Naive thymus-derived CD8-positive, alpha-beta T cell (primary cell): Measurements from ENCODE around the gene EIF1. TPM values are rescaled to one million over a fixed set of nuclear protein-coding genes. Genes with fewer than 3 reads are reported as not detected.

ENCODE experiments used
- ATAC-seq, 2 donors: fragments of 150-1000 bp; cut with Tn5 transposase in 1 of 2; sonication (Bioruptor Pico), chemical (Tn5 transposase) in 1 of 2; 1 replicate in 1 of 2; 2 replicates in 1 of 2; pipeline ENCODE4 v1.10.0; 2021; ENCODE audit warnings: mild to moderate bottlenecking in 2 of 2, moderate library complexity in 2 of 2
- POLR2A ChIA-PET: fragments of 350-600 bp; sonication (Branson Sonifier 250); formaldehyde crosslinking; loops from one replicate; lab custom pipeline; 2021; ENCODE audit warnings: antibody characterized with exemption; lab: Charles Lee
- DNase-seq, 10 donors: peaks; one replicate each; pipeline versions ENCODE4 v3.0.0 to v3.0.0-alpha.2; 2020 to 2022
- H3K27ac Mint-ChIP-seq, 10 donors: one replicate each; pipeline ENCODE4 v1.8.0; 2020 to 2022; ENCODE audit warnings: mild to moderate bottlenecking in 10 of 10, mixed read lengths in 10 of 10, moderate library complexity in 4 of 10, inconsistent platforms in 1 of 10
- H3K27me3 Mint-ChIP-seq, 5 donors: one replicate each; pipeline ENCODE4 v1.8.0; 2021 to 2022; ENCODE audit warnings: mixed read lengths in 5 of 5
- H3K36me3 Mint-ChIP-seq, 3 donors: one replicate each; pipeline ENCODE4 v1.8.0; 2020 to 2022; ENCODE audit warnings: mixed read lengths in 3 of 3, mild to moderate bottlenecking in 2 of 3, inconsistent platforms in 1 of 3
- H3K4me1 Mint-ChIP-seq, 4 donors: one replicate each; pipeline ENCODE4 v1.8.0; 2021 to 2022; ENCODE audit warnings: mixed read lengths in 4 of 4
- H3K4me3 Mint-ChIP-seq, 10 donors: one replicate each; pipeline ENCODE4 v1.8.0; 2020 to 2022; ENCODE audit warnings: mild to moderate bottlenecking in 10 of 10, mixed read lengths in 10 of 10, moderate library complexity in 6 of 10, inconsistent platforms in 1 of 10
- H3K9me3 Mint-ChIP-seq, 9 donors: one replicate each; pipeline ENCODE4 v1.8.0; 2020 to 2022; ENCODE audit warnings: mixed read lengths in 9 of 9, mild to moderate bottlenecking in 3 of 9, inconsistent platforms in 1 of 9, moderate library complexity in 1 of 9
- polyA plus RNA-seq, 3 donors: library from polyadenylated mRNA; unstranded; fragments of 300-500 nt; fragmentation: Illumina TruSeq; gene quantifications; one replicate each; pipeline ENCODE4 v1.2.3, GENCODE V29; 2021
- total RNA-seq, 8 experiments: library from RNA in 2 of 8; stranded (reverse) in 2 of 8; gene quantifications; one replicate each; pipeline ENCODE4 v1.2.3 and lab custom pipeline; 2021 to 2026

The EIF1 gene
- total and polyA plus RNA-seq, 5 experiments from 2014 or later = 1,007 to 1,335 (median 1,100) TPM

DNA sequence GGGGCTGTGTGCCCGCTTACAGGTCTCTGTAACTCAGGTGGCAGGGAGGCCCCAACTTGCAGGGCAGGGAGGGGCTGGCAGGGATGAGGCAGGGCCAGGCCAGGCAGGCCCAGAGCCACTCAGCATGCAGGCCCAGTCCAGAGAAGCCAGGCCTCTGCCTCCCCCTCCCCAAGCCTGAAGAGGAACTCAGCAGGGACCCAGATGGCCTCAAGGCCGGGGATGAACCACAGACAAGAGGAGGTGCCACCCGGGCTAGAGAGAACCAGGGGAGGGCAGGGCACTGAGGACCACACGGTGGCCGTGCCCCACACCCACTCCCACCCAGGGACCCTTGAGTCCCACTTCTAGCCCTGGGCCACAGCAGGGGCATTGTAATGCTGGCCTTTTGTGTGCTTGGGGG, 29.8 kb upstream of the EIF1 start:
- Mint-ChIP-seq H3K4me3 (no peak overlapping the region), H3K27ac (peak overlapping the region in 2 of 10 donors; percentile 21 to 24), H3K27me3 (no peaks in the 10 kb centered on the region), H3K36me3 (no peaks in the 10 kb centered on the region), H3K4me1 (peaks cover 0 to 7% (median 0%) of the 10 kb centered on the region in 4 donors), H3K9me3 (no peaks in the 10 kb centered on the region)
- POLR2A ChIA-PET = interaction anchor here (0.5 kb wide), 1 partner anchor 1120 kb away, joined by 3 read pairs; no protein-coding TSS in a partner anchor
- no peak for ATAC-seq
- DNase-seq = peak in 1 of 10 donors; percentile 56

DNA sequence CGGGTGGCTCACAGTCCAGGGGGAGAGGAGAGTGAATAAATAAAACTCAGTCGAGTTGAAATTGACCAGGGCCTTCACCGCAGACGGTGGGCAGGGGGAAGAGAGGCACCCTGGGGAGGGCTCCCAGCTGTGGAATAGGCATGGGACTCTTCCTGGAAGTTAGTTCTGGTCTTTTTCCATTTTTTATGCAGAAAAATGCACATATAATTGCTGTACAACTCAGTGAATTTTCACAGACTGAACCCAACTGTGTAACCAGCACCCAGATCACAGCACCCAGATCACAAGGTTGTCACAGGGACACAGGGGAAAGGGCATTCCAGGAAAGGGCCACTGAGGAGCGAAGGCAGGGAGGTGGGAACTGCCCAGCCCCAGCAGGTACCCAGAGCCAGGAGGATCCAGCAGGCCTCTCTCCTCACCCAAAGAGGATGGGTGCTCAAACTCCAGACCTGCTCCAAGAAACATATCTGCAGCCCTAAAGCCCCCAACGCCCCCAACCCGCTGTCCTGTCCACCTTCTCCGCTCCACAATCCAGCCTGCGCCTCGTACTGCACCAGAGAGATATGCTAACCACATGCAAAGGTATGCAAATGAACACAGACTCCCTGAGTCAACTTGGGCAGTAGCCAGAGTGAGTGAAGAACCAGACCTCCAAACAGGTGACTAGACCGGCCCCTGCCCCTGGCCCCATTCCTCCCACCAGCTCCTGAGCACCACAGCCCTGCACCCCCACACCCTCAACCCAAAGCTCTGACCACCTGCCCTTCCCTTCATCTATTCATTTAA, 29.1 kb upstream of the EIF1 start:
- Mint-ChIP-seq H3K27ac (no peak overlapping the region), H3K36me3 (no peaks in the 10 kb centered on the region), H3K9me3 (no peaks in the 10 kb centered on the region), H3K4me1 (peaks cover 0 to 7% (median 1%) of the 10 kb centered on the region in 4 donors), H3K27me3 (no peaks in the 10 kb centered on the region), H3K4me3 (no peak overlapping the region)
- DNase-seq (no peak), ATAC-seq (no peak)
- POLR2A ChIA-PET = interaction anchor here (0.5 kb wide), 1 partner anchor 1121 kb away, joined by 3 read pairs; no protein-coding TSS in a partner anchor

DNA sequence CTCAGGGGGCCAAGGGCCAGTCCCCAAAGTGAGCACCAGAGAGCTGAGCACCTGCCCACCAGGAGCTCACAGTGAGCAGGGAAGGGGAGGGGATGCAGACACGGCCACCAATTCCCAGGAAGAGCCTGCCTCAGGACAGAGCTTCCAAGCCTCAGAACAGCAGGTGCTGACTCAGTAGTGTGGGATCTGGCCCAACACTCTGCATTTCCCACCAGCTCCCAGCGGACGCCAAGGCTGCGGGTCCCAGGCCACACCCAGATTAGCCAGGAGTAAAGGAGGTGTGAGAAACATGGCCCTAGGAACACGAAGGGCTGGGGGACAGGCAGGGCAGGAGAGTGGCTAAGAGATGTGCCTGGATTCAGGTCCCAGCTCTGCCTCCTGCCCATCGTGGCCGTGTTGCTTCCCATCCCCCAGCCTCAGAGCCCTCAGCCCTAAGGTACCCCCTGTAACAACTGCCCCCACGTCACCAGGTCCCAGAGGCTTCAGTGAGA, 28.4 kb upstream of the EIF1 start:
- Mint-ChIP-seq H3K36me3 (no peaks in the 10 kb centered on the region), H3K9me3 (no peaks in the 10 kb centered on the region), H3K27me3 (no peaks in the 10 kb centered on the region), H3K27ac (no peak overlapping the region), H3K4me1 (peaks cover 2 to 9% (median 4%) of the 10 kb centered on the region in 4 donors), H3K4me3 (peak overlapping the region in 1 of 10 donors; percentile 38)
- POLR2A ChIA-PET = no interaction called here
- peak in 1 of 10 donors; percentile 41 for DNase-seq
- ATAC-seq = no peak

DNA sequence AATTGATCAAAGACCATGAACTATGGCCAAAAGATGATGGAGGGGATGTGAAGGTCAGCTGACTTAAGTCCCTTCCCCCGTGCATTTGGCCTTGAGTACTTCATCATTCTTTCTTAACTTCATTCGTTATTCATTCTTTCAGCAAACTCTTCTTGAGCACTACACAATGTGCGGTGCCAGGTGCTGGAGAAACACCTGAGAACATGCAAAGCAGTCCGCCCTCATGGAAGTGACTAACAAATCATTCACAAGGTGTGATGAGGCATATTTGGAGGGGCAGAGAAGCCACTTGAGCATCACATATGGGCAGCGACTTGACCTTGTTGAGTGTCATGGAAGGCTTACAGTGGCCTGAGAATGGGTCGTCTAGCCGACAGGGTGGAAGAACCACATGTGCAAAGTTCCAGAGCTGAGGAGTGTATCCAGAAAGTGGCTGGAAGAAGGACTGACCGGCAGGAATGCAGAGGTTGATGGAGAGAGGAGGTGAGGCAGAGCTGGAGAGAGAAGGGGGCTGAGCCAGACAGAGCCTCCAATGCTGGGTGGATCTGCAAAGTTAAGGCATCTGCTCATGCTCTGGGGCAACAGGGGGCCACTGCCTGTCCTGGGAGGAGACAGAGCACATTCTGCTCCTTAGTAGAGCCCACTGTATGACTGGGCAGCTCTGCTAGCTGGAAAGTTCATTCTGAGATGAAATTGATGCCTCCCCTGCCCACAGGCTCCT, 25.1 kb upstream of the EIF1 start:
- Mint-ChIP-seq H3K27ac (peak overlapping the region in 1 of 10 donors; percentile 71), H3K27me3 (no peaks in the 10 kb centered on the region), H3K36me3 (no peaks in the 10 kb centered on the region), H3K4me1 (peaks cover 11 to 30% (median 22%) of the 10 kb centered on the region in 4 donors), H3K9me3 (no peaks in the 10 kb centered on the region), H3K4me3 (peak overlapping the region in 4 of 10 donors; percentile 40 to 70 (median 52))
- POLR2A ChIA-PET = interaction anchor here (1.0 to 8.2 kb wide), 5 partner anchors 13 to 845 kb away, joined by 3 to 181 read pairs (median 4); partner anchors contain the start of gene EIF1
- ATAC-seq (no peak), DNase-seq (peak in 1 of 10 donors; percentile 31)

DNA sequence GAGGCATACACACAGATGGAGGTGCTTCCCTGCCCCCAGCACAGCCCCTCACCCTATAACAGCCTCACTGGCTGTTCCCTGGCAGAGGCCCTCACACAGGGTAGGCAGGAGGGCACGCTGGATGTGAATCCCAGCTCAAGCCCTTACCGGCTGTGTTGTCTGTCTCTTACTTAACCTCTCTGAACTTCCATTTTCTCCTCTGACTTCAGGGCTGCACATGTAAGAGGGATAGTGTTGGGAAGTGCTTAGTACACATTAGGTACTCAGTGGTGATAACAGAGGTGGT, 24.6 kb upstream of the EIF1 start:
- POLR2A ChIA-PET = interaction anchor here (0.7 to 8.2 kb wide), 6 partner anchors 13 to 1568 kb away, joined by 3 to 181 read pairs (median 4); partner anchors contain the start of gene EIF1
- Mint-ChIP-seq H3K4me1 (peaks cover 11 to 30% (median 22%) of the 10 kb centered on the region in 4 donors), H3K27ac (peak overlapping the region in 1 of 10 donors; percentile 97), H3K27me3 (no peaks in the 10 kb centered on the region), H3K36me3 (no peaks in the 10 kb centered on the region), H3K4me3 (peak overlapping the region in 2 of 10 donors; percentile 14 to 94), H3K9me3 (no peaks in the 10 kb centered on the region)
- ATAC-seq (no peak), DNase-seq (peak in 1 of 10 donors; percentile 35)

DNA sequence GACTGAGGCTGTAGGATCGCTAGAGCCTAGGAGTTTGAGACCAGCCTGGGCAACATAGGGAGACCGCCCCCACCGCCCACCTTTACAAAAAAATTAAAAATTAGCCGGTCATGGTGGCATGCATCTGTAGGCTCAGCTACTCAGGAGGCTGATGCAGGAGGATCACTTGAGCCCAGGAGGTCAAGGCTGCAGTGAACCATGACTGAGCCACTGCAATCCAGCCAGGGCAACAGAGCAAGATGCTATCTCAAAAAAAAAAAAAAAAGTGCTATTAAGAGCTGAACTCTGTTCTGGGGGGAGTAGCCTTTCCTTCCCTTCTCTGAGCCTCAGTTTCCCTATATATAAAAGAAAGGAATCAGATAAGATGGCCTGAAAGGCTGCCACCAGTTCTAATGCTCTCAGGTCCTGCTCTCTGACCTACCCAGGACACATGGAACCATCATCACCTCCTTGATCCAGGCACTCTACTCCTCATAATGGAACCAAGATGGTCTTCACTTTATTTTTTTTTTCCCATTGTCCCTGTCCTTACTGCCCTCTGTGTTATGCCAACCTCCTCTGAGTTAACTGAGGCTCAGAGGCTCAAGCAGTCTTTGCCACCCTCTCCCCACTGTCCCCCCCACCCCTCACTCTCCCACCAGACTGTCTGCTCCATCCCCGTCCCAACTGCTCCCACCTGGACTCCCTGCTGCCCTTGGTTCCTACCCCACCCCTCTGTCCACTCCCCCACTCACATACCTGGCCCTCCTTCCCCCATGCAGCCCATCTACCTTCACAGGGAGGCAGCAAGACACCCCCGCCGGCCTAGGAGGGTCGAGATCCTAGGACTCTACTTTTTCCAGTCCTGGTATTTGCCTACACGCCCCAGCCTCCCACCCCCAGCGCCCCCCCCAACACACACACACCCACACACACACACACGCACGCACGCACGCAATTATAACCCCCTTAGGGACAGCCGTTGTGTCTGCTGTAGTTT, 23.8 kb upstream of the EIF1 start:
- DNase-seq = peak in 1 of 10 donors; percentile 61
- POLR2A ChIA-PET = interaction anchor here (0.6 to 8.2 kb wide), 15 partner anchors 12 to 1568 kb away, joined by 3 to 181 read pairs (median 4); partner anchors contain the start of gene EIF1
- peak overlapping the region; percentile 78 to 100 (median 96) for H3K27ac Mint-ChIP-seq
- H3K4me1 Mint-ChIP-seq = peaks cover 11 to 30% (median 22%) of the 10 kb centered on the region in 4 donors
- ATAC-seq = no peak
- no peaks in the 10 kb centered on the region for H3K36me3 Mint-ChIP-seq
- peak overlapping the region; percentile 87 to 98 (median 93) for H3K4me3 Mint-ChIP-seq
- H3K9me3 Mint-ChIP-seq = no peaks in the 10 kb centered on the region
- no peaks in the 10 kb centered on the region for H3K27me3 Mint-ChIP-seq

DNA sequence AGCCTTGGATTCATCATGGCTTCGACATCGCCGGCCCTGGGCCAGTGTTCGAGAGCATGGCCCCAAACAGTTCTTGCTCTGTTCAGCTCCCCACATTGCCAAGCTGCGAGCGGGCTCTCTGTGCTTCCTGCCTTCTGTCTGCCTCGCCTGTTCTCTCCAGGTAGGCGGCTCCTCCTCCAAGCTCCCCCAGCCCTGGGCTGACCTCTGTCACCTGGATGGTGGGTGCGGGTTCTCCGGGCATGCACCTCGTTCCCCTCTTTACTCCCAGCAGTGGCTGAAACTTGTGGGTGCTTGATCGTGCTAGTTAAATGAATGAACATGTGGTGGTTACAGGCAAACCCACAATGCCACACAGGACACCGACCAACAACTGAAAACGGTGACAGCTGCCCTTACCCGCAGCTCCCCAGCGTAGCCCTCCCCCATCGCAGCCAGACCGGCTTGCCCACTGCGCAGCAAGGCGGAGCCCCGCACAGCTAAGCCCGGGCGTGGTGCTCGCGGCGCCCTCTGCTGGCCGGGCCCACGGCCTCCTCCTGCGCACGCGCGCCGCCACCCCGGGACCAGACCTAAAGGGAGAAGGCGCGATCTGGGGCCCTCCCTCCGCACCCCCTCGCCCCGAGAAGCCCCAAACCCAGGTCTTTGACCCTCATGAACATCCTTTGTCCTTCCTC, 23.0 kb upstream of the EIF1 start:
- Mint-ChIP-seq H3K27me3 (no peaks in the 10 kb centered on the region), H3K36me3 (no peaks in the 10 kb centered on the region), H3K4me1 (peaks cover 11 to 30% (median 22%) of the 10 kb centered on the region in 4 donors), H3K27ac (peak overlapping the region; percentile 89 to 100 (median 96)), H3K4me3 (peak overlapping the region; percentile 87 to 98 (median 93)), H3K9me3 (no peaks in the 10 kb centered on the region)
- peak; percentile 82 to 87 for ATAC-seq
- POLR2A ChIA-PET = interaction anchor here (0.6 to 8.2 kb wide), 11 partner anchors 13 to 1104 kb away, joined by 3 to 181 read pairs (median 6); partner anchors contain the start of gene EIF1
- DNase-seq = peak; percentile 79 to 95 (median 90)

DNA sequence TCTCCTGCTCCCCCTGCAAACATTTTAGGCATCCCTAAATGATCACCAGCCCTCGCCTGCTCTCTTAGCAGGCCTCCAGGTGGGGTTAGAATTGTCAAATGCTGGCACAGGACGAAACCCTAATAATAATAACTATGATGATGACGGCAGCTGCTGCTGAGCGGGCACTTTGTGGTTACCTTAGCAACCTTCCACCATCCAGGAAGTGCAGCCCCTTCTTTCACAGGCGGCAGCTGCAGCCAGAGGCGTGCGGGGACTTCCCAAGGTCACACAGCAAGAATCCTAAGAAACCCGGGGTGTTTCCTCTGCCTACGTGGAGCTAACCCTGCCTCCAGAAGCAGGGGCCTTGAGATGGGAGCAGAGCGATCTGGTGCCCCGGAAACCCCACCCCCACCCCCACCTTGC, 22.4 kb upstream of the EIF1 start:
- Mint-ChIP-seq H3K27ac (peak overlapping the region; percentile 89 to 100 (median 96)), H3K4me3 (peak overlapping the region; percentile 87 to 98 (median 93))

DNA sequence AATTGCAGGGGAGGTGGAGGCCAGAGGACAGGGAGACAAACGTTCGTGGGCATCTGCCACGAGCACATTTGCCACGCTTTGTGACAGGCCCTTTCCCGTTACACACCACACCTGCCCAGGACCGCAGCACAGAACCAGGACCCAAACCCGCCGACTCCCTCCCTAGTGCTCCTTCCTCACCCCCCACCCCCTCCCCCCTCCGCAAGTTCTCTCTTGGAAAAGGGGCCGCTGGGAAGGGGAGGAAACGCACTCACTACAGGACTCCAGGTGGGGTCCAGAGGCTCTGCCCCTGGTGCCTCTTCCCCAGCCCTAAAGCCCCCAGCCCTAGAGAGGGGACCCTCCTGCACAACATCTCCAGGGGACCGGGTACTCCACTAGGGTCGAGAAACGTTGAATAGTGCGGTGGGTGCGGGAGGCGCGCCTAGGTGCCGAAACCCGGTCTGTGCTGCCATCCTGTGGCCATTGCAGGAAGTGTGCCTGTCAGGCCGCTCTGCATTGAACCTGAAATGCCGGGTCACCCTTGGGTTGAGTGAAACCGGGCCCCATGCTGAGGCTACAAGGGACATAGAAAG, 21.9 kb upstream of the EIF1 start:
- DNase-seq = peak; percentile 75 to 90 (median 84)
- ATAC-seq = peak; percentile 58 to 62
- H3K36me3 Mint-ChIP-seq = no peaks in the 10 kb centered on the region
- H3K4me1 Mint-ChIP-seq = peaks cover 11 to 30% (median 22%) of the 10 kb centered on the region in 4 donors
- H3K27me3 Mint-ChIP-seq = no peaks in the 10 kb centered on the region
- POLR2A ChIA-PET = interaction anchor here (1.5 to 8.2 kb wide), 5 partner anchors 12 to 358 kb away, joined by 6 to 181 read pairs (median 45); partner anchors contain the start of gene EIF1
- peak overlapping the region; percentile 89 to 100 (median 96) for H3K27ac Mint-ChIP-seq
- H3K4me3 Mint-ChIP-seq = peak overlapping the region; percentile 87 to 98 (median 93)
- no peaks in the 10 kb centered on the region for H3K9me3 Mint-ChIP-seq

More for the DNA sequence above, 22.4 kb upstream of the EIF1 start:
- DNase-seq (peak in 7 of 10 donors; percentile 45 to 84 (median 68)), ATAC-seq (peak; percentile 50 to 73)
- Mint-ChIP-seq H3K27me3 (no peaks in the 10 kb centered on the region), H3K36me3 (no peaks in the 10 kb centered on the region), H3K4me1 (peaks cover 11 to 30% (median 22%) of the 10 kb centered on the region in 4 donors), H3K9me3 (no peaks in the 10 kb centered on the region)
- POLR2A ChIA-PET = interaction anchor here (0.7 to 8.2 kb wide), 8 partner anchors 12 to 1105 kb away, joined by 3 to 181 read pairs (median 10); partner anchors contain the start of gene EIF1

DNA sequence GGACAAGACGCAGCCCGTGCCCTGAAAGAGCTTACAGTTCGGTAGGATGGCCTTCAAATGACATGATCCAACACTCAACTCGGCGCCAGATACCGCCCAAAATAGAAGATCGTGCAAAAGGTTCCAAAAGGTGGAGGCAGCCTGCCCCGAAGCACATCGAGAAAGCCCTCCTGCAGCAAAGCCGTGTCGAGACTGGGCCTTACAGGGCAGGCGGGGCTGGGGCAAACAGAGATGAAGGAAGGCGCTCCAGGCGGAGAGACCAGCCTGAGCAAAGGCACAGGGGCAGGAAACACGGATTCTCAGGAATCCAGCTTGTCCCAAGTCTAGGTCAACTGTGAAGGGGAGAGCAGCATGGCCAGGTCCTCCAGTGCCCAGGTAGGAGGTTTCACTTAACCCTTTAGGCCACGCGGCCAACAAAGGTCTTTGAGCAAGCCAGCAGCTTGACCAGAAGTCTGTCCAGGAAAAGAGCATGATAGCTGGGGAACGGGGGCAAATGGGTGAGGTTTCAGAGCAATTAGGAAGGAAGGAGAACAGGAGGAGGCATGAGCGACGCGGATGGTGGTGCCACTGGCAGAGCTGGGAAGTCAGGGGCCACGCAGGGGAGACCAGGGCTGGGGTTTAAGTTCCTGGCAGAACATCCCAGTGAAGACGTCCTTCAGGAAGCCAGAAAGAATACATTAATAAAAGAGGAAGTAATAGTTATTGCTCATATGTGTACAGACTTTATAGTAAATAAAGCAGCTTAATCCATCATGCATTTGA, 21.2 kb upstream of the EIF1 start:
- peak overlapping the region; percentile 89 to 100 (median 96) for H3K27ac Mint-ChIP-seq
- no peaks in the 10 kb centered on the region for H3K27me3 Mint-ChIP-seq
- POLR2A ChIA-PET = interaction anchor here (0.6 to 8.2 kb wide), 4 partner anchors 11 to 22 kb away, joined by 3 to 181 read pairs (median 54); partner anchors contain the start of gene EIF1
- peaks cover 11 to 30% (median 22%) of the 10 kb centered on the region in 4 donors for H3K4me1 Mint-ChIP-seq
- no peaks in the 10 kb centered on the region for H3K36me3 Mint-ChIP-seq
- no peak for ATAC-seq
- no peaks in the 10 kb centered on the region for H3K9me3 Mint-ChIP-seq
- H3K4me3 Mint-ChIP-seq = peak overlapping the region in 7 of 10 donors; percentile 30 to 98 (median 91)
- DNase-seq = no peak
